GM12878 (cell line): ENCODE measurements around the gene SFT2D1. TPM values are rescaled to one million over a fixed set of nuclear protein-coding genes. Genes with fewer than 3 reads are reported as not detected.
A peak's percentile ranks its signal among the peaks of the same experiment; 100 is the strongest.

Experiments used
- CBX5 ChIP-seq: sonication (generic); IDR thresholded peaks from 2 replicates; pipeline ENCODE4 v1.6.1; 2016; ENCODE audit warnings: low read depth, moderate library complexity, mild to moderate bottlenecking, inconsistent platforms
- CEBPB ChIP-seq, 2 experiments: fragments of 150-350 bp in 1 of 2; IDR thresholded peaks; 2 replicates each; pipeline ENCODE4 v1.6.1; 2012 to 2014; ENCODE audit warnings: low read depth in 2 of 2, low read length in 2 of 2, borderline replicate concordance in 1 of 2, inconsistent platforms in 1 of 2
- IRF5 ChIP-seq: fragments of 450-650 bp; IDR thresholded peaks from 2 replicates; pipeline ENCODE4 v1.6.1; 2017; ENCODE audit warnings: borderline replicate concordance
- SMARCA5 ChIP-seq: fragments of 450-650 bp; IDR thresholded peaks from 2 replicates; pipeline ENCODE4 v1.6.1; 2017; ENCODE audit warnings: mild to moderate bottlenecking
- ZNF687 ChIP-seq: fragments of 450-650 bp; IDR thresholded peaks from 2 replicates; pipeline ENCODE4 v1.6.1; 2017; ENCODE audit warnings: mild to moderate bottlenecking, moderate library complexity
- polyA plus RNA-seq, 11 experiments: library from polyadenylated mRNA; depleted of rRNA in 4 of 11; unstranded in 6 of 11; stranded (reverse) in 5 of 11; fragments of >200 nt; fragmentation: Nextera tagmentation in 4 of 11; fragmentation: Illumina TruSeq in 1 of 11; extraction: Ambion mirVana in 4 of 11; extraction: Trizol in 1 of 11; gene quantifications; 1 replicate in 1 of 11; 2 replicates in 10 of 11; pipeline versions ENCODE4 v1.2.1 to v1.2.3, GENCODE V29; 2011 to 2016; ENCODE audit warnings: inconsistent platforms in 2 of 11, missing spikeins in 2 of 11, low read depth in 1 of 11
- total RNA-seq, 4 experiments: library from RNA; depleted of rRNA in 3 of 4; stranded (reverse); fragments of >200 nt in 3 of 4; fragmentation: Illumina TruSeq in 1 of 4; extraction: Trizol in 1 of 4; gene quantifications; 2 replicates each; pipeline versions ENCODE4 v1.2.1 to v1.2.3, GENCODE V29; 2013 to 2021

The SFT2D1 gene
- total and polyA plus RNA-seq, 10 of the 15 experiments (the other 5 are each of a cell fraction or from before 2014, with no cell fraction given): 69.5 to 281 (median 124) TPM

- TF ChIP-seq CBX5 (no peak), SMARCA5 (no peak), ZNF687 (peak; percentile 67; the same call in 1 of the 2 replicates), CEBPB (IDR thresholded peaks at IDR 0.05; ENCODE audit: borderline replicate concordance in 1 of 2, low read depth in 2 of 2, low read length in 2 of 2) (no peak), IRF5 (no peak)
These were observed 9.0 kb downstream of the SFT2D1 start (continued) for GRCh38 chr6:166333172-166333995.
